AG20443 (cell line): ENCODE measurements around the gene PCGF6.
"Not testable (repeated sequence)": the region's sequence is repeated elsewhere in the genome, so short reads cannot be mapped to it uniquely, and the experiment has no call there.

ENCODE experiments used
- DNase-seq: peaks from one replicate; pipeline ENCODE4 v3.0.0; 2012; ENCODE audit warnings: low spot score, mixed read lengths

Gene PCGF6

DNA sequence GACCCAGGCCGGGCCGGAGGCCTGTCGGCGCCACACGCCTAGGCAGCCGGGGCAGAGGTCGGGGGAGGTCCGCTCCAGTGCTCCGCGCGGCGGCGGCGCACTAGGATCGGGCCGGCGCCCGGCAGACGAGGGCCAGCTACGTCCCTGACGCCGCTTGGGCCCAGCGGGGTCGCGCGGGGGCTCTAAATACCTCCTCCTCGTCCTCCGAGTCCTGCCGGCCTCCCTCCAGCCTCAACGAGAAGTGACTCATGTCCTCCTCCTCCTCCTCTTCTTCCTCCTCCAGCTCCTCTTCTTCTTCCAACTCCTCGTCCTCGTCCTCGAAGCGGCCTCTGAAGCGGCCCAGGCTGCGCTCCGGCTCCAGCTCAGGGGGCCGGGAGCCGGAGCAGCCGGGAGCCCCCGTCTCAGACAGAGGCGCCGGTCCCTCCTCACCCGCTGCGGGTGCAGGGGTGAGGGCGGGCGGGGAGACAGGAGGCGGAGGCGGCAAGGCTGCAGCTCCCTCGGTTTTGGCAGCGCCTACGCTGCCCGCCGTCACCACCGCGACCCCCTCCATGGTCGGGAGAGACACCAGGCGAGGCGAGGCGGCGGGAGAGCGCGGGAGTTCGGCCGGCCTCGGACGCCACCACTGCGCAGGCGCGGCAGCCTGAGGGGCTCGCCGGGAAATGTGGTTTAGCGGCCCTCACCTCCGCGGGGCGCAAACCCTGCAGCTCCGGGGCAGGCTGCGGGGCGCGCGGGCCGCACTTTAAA, at the start of gene PCGF6:
PCGF6 (minus strand) TSS at position 624 of the 744 bp plus-strand sequence; CDS start at position 550, 74 bp downstream.
- DNase-seq = peak; percentile 99

- DNase-seq = no peak
Observed at GRCh38 chr10:103397191-103397825, 46.4 kb upstream of the PCGF6 start.

- DNase-seq = peak; percentile 16
Observed at GRCh38 chr10:103396789-103397087, 45.8 kb upstream of the PCGF6 start.

DNA sequence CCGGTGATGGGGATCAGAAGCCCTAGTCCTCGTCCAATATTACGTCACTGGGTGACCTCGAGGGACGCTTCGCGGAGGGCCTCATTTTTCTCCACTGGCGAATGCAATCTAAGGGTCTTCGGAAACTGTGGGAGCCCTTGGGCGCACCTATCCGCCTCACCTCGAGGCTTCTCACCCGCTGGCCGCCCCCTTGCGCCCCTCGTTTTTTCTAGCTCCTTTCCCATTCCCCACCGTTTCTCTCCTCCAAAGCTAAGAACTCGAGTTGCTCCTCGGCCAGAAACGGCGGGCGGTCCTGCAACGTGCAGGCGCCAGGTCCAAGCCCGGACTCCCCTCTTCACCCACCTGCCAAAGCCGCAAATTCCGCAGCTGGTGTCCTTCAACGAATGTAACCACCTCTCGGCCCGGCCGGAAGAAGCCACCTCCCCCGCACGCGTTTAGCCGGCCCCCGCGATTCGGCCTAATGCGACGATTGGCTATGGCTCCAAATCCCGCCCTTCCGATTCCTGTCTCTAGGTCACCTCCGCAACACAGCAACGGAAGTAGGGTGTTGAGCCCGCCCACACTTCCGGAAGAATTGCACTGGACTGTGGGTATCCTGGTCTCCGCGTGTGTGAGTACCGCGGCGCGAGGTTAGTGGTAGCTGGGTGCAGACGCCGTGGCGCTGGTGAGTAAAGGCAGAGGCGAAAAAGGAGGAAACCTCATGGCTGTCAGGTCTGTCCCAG, 45.3 kb upstream of the PCGF6 start, which contains the start of the genes ATP5MK and PDCD11:
ATP5MK (minus strand) TSS at position 409 of the 722 bp plus-strand sequence. CDS start 4,018 bp downstream, outside the sequence.
PDCD11 (plus strand) TSS at position 560 of the 722 bp plus-strand sequence. CDS start 1,801 bp downstream, outside the sequence.
- peak; percentile 99 for DNase-seq

- DNase-seq = peak; percentile 52
Observed at GRCh38 chr10:103395754-103396066, 44.8 kb upstream of the PCGF6 start.

DNA sequence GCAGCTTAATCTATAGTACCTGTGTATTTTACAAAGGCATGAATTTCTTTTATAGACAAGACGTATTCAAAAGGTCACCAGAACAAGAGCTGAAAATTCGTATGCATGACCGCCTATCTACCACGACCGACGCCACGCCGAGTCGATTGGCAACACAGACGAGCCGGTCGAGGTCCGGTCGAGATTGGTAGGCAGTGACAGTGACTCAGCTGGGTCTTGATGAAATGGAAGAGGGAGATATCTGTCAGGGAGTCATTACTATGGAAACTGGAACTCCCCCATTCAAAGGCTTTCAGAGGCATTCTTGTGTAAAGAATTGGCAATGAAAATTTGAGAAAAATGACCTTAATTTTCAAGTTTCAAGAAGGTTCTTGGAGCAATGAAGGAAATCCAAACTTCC, 43.2 kb upstream of the PCGF6 start:
- no peak for DNase-seq

DNA sequence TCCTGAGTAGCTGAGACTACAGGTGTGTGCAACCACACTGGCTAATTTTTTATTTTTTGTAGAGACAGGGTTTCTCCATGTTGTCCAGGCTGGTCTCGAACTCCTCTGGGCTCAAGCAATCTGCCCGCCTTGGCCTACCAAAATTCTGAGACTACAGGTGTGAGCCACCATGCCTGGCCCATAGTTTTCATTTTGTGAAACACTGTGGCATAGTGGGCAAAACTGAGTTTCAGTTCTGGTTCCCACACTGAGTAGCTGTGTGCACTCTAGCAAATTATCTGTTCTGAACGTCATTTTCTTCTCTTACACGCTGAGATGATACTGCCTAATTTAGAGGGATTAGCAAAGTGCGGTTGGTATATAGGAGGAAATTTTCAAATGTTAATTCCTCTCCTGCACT, 31.8 kb upstream of the PCGF6 start:
- no peak for DNase-seq

GRCh38 chr10:103374263-103374662, 23.3 kb upstream of the PCGF6 start:
- no peak for DNase-seq

DNA sequence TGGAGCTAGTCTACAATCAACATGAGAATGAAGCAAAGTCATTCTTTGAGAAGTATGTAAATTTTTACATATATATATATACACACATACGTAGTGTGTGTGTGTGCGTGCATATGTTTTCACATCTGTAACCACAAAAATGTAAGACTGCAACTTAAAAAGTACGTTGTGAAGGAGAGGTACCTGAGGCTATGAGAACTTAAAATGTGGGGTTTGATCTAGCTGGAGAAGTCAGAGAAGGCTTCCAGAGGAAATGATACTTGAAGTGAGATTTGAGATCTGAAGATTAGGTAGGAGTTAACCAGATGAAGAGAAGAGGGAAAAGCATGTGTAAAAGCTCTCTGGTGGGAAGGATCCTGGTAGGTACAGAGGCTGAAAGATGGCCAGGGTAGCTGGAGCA, 22.6 kb upstream of the PCGF6 start:
- no peak for DNase-seq

DNA sequence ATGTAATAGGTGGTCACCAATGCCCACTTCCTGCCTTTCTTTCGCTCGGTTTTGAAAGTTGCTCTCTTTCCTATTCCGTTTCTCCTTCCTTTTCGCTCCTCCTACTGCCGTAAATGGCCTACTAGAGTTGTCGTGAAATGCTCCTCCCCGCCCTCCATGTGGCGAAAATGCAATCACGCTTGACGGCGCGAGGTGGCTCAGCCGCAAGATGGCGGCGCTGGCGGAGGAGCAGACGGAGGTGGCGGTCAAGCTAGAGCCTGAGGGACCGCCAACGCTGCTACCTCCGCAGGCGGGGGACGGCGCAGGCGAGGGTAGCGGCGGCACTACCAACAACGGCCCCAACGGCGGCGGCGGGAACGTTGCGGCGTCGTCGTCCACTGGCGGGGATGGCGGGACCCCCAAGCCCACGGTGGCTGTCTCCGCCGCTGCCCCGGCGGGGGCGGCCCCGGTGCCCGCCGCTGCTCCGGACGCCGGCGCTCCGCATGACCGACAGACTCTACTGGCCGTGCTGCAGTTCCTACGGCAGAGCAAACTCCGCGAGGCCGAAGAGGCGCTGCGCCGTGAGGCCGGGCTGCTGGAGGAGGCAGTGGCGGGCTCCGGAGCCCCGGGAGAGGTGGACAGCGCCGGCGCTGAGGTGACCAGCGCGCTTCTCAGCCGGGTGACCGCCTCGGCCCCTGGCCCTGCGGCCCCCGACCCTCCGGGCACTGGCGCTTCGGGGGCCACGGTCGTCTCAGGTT, 17.0 kb upstream of the PCGF6 start, which contains the start of gene TAF5:
TAF5 (plus strand) TSS at position 195 of the 737 bp plus-strand sequence; CDS start at position 209, 14 bp downstream.
- DNase-seq = peak; percentile 95

- no peak for DNase-seq
Observed at GRCh38 chr10:103367379-103367781, 16.4 kb upstream of the PCGF6 start.

- not testable (repeated sequence) for DNase-seq
Observed at GRCh38 chr10:103360791-103361190, 9.9 kb upstream of the PCGF6 start.

- not testable (repeated sequence) for DNase-seq
Observed at GRCh38 chr10:103359493-103359892, 8.6 kb upstream of the PCGF6 start.

- DNase-seq = no peak
Observed at GRCh38 chr10:103355906-103356599, 5.1 kb upstream of the PCGF6 start.

DNA sequence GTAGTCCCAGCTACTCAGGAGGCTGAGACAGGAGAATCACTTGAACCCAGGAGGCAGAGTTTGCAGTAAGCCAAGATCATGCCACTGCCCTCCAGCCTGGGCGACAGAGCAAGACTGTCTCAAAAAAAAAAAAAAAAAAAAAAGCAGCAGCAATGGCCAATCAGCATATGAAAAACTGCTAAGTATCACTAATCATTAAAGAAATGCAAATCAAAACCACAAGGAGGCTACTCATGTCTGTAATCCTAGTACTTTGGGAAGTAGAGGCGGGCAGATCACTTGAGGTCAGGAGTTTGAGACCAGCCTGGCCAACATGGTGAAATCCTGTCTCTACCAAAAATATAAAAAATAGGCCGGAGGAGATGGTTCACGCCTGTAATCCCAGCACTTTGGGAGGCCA, 3.6 kb upstream of the PCGF6 start:
- not testable (repeated sequence) for DNase-seq

- no peak for DNase-seq
Observed at GRCh38 chr10:103353281-103353680, 2.3 kb upstream of the PCGF6 start.

DNA sequence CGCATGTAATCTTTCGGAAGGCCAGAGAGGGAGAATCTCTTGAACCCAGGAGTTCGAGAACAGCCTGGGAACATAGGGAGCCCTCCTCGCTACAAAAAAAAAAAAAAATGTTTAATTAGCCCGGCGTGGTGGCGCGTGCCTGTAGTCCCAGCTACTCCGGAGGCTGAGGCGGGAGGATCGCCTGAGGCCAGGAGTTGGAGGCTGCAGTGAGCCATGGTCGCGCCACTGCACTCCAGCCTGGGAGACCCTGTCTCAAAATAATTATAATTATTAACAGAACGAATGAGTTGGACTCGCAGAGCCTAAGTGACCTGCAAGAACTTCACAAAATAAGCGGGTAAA, 794 bp downstream of the PCGF6 start:
- DNase-seq = no peak

DNA sequence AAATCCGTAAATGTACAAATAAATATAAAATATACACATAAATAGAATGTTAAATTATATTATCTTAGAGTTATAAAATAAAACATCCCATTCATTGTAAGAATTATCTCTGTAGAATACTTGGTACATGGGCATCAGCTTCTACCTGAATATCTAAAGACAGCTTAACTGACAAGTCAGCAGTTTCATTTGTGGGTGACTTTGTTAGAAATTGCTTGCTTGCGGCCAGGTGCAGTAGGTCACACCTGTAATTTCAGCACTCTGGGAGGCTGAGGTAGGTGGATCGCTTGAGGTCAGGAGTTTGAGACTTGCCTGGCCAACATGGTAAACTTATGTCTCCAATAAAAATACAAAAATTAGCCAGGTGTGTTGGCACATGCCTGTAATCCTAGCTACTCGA, 14.6 kb downstream of the PCGF6 start:
- DNase-seq = no peak

GRCh38 chr10:103334567-103334966, 16.4 kb downstream of the PCGF6 start:
- DNase-seq = no peak

- peak; percentile 29 for DNase-seq
Observed at GRCh38 chr10:103333934-103334520, 16.9 kb downstream of the PCGF6 start.

- DNase-seq = no peak
Observed at GRCh38 chr10:103327906-103328305, 23.0 kb downstream of the PCGF6 start.
